COLO668 (cell line): ENCODE results near the gene CPT1A.

Experiments
- DNase-seq: peaks from one replicate; lab custom pipeline; 2025; ENCODE audit not compliant: unreplicated experiment; lab: John Stamatoyannopoulos, UW

The CPT1A gene

DNA sequence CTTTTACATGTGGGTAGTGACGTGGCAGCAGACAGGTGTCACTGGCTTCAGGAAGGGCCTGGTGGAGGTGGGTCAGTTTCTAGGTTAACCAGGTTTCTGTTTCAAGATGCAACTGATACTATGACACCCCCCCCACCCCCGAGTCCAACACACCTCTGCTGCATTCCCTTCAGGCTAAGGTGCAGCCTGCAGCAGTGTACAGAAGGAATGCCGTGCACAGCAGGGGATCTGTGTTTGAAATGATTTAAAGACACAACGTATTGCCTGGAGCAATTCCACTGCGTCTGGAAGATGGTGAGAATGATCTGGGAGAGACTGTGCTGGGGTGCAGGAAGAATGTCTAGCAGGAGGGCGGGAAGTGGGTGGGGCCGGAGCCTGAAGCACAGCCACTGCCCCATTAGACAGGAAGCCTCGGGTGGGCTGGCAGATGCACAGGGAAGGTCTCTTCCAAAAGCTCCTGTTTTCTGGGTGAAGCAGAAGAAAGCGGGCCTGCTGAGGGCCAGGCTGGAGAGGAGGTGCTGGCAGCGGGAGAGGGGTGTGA lies 78.5 kb downstream of the CPT1A start:
- no peak for DNase-seq

- no peak for DNase-seq
Measured at GRCh38 chr11:68762481-68762880, 79.2 kb downstream of the CPT1A start.

DNA sequence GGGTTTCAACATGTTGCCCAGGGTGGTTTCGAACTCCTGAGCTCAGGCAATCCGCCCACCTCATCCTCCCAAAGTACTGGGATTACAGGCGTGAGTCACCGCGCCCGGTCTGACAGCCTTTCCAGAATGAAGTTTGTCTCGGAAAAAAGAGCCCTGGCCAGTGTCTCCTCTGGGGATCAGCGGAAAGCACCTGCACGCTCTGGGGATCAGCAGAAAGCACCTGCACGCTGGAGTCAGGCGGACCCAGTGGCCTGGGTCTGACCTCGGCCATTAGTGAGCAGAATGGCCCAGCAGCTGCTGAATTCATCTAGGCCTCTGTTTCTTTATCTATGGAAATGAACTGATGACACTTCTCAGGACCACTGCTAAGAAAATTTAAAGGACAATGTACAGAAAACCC lies 79.9 kb downstream of the CPT1A start:
- DNase-seq = no peak

- DNase-seq = no peak
Measured at GRCh38 chr11:68759991-68760390, 81.7 kb downstream of the CPT1A start.

DNA sequence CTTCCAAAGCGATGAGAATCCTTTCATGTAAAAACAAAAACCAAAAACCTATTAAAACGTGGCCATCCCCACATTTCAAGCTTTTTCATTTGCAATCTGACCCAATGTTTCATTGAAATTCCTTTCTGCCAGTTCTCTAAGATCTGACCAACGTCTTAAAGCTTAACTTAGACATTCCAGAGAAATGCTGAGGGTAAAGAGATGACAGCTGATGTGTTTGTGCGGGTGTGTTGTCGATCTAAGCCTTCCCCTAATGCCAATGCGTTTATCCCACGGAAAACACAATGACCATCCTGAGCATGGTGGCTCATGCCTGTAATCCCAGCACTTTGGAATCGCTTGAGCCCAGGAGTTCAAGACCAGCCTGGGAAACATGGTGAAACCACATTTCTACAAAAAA lies 84.0 kb downstream of the CPT1A start:
- DNase-seq = no peak

- no peak for DNase-seq
Measured at GRCh38 chr11:68756171-68756766, 85.4 kb downstream of the CPT1A start.

GRCh38 chr11:68753300-68753699 lies 88.4 kb downstream of the CPT1A start:
- DNase-seq = peak; percentile 7

GRCh38 chr11:68751331-68751856 lies 90.3 kb downstream of the CPT1A start, which contains the start of gene TESMIN:
Gene TESMIN (minus strand): TSS chr11:68751520. CDS start chr11:68750660, 860 bp downstream.
- peak; percentile 84 for DNase-seq

- no peak for DNase-seq
Measured at GRCh38 chr11:68751004-68751325, 90.8 kb downstream of the CPT1A start.

DNA sequence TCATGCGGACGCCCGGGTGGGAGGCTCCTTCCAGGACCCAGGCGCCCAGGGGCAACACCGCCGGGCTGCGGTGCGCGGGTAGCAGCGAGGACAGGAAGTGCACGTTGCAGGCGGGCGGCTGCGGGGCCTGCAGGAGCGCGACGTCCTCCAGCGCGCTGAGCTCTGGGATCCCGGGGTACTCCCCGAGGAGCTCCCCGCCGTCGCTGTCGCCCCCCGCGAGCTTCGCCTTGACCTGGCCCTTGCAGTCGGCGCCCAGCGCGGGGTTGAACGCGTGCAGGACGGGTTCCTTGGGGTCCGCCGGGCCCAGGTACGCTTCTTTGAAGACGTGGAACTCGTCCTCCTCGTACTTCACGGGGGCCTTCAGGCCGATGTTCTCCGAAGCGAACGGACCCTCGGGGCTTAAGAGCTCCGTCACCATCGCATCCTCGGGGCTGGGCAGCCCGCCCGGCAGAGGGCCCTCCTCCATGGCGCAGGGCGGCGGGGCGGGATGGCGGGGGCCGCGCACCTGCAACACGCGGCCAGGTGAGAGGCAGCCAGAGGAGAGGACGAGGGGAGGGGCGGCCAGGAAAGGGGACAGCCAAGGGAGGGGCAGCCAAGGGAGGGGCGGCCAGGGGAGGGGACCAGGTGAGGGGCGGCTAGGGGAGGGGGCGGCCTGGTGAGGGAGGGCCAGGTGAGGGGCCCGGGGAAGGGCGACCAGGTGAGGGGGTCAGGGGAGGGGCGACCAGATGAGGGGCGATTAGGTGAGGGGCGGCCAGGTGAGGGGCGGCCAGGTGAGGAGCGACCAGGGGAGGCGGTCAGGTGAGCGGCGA lies 91.3 kb downstream of the CPT1A start:
- no peak for DNase-seq

- DNase-seq = no peak
Measured at GRCh38 chr11:68749229-68750123, 92.2 kb downstream of the CPT1A start.

GRCh38 chr11:68748061-68748460 lies 93.7 kb downstream of the CPT1A start:
- no peak for DNase-seq

DNA sequence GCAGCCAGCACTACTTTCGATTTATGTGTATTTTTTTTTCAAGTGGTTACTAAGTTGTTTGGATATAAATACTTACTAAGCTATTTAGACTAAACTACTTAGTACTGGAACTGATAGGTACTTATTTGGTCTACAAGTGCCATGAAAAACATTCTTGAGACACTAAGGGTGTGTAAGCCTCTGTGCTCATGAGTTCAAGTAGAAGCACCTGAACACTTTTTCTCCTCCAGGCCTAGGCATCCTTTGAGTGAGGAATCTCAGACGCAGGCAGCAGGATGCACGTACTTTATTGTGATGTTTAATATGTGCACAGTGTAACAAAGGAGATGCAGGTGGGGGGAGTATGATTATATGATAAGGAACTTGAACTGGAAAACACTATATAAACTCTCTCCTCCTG lies 98.2 kb downstream of the CPT1A start:
- DNase-seq = no peak

- DNase-seq = no peak
Measured at GRCh38 chr11:68741463-68741862, 100.3 kb downstream of the CPT1A start.

- no peak for DNase-seq
Measured at GRCh38 chr11:68735646-68736045, 106.1 kb downstream of the CPT1A start.

GRCh38 chr11:68735125-68735524 lies 106.6 kb downstream of the CPT1A start:
- no peak for DNase-seq

GRCh38 chr11:68734111-68734510 lies 107.6 kb downstream of the CPT1A start:
- no peak for DNase-seq

GRCh38 chr11:68727783-68728182 lies 113.9 kb downstream of the CPT1A start:
- DNase-seq = no peak

DNA sequence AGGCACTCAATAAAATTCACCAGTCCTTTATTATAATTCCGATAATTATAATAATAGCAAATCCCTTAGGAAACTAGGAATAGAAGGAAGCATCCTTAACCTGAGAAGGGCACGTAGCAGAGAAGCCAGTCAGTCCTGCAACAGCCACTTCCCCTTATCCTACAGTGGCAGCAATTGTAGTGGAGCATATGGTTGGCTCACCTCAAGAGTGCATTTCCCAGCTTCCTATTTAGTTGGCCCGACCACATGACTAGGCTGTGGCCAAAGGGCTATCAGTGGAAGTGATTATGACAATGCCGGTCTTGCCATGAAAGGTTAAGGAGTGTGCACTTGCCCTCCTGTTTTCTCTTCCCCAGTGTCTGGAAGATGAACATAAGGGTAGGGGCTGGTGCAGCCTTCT lies 117.4 kb downstream of the CPT1A start:
- DNase-seq = no peak

DNA sequence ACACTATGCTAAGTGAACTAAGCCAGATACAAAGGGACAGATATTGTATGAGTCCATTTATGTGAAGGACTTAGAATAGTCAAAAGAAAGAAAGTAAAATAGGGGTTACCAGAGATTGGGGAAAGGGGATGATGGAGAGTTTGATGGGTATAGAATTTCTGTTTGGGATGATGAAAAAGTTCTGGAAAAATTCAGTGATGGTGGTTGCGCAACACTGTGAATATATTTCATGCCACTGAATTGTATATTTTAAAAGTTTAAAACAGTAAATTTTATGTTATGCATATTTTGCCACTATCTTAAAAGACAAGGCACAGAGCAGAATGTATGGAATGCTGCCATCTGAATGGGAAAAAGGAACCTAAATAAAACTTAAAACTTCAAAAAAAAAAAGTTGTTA lies 119.6 kb downstream of the CPT1A start:
- DNase-seq = no peak

GRCh38 chr11:68721075-68721474 lies 120.6 kb downstream of the CPT1A start:
- DNase-seq = no peak
